HEK293 (cell line): Measurements from ENCODE around the gene BTBD16.

ENCODE experiments used
- ATF2 ChIP-seq: fragments of 450-650 bp; formaldehyde crosslinking; IDR thresholded peaks from 2 replicates; pipeline ENCODE4 v1.5.1; 2016; ENCODE audit warnings: missing biosample characterization, missing genetic modification characterization, low read depth
- CTCF ChIP-seq: fragments of 450-650 bp; formaldehyde crosslinking; IDR thresholded peaks from 2 replicates; pipeline ENCODE4 v1.5.1; 2016; ENCODE audit warnings: missing biosample characterization, missing genetic modification characterization
- SALL2 ChIP-seq: fragments of 450-650 bp; formaldehyde crosslinking; IDR thresholded peaks from 2 replicates; pipeline ENCODE4 v1.5.0; 2017; ENCODE audit warnings: missing biosample characterization, mild to moderate bottlenecking, missing genetic modification characterization, borderline replicate concordance
- ZNF398 ChIP-seq: fragments of 450-650 bp; formaldehyde crosslinking; IDR thresholded peaks from 2 replicates; pipeline ENCODE4 v1.5.1; 2017; ENCODE audit warnings: missing biosample characterization, missing genetic modification characterization
- ZNF624 ChIP-seq: fragments of 450-650 bp; formaldehyde crosslinking; IDR thresholded peaks from 2 replicates; pipeline ENCODE4 v1.5.1; 2017; ENCODE audit warnings: missing biosample characterization, missing genetic modification characterization

DNA sequence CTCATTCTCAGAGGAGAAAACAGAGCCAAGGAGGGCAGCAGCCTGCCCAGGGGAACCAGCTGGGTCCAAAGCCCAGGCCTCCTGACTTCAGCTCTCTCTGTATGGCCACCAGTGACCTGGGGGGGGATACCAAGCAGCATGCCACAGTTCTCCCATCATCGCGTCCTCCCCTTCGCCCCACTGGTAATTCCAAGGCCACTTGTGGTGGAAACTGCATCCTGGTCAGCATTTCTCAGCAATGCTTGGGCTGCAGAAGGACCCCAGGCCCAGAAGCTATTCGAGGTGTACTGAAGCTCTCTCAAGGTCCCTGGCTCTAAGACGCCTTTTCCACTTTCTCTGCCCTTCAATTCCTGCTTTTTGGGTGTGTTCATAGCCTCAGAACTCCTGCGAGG lies 27.1 kb downstream of the BTBD16 start:
- TF ChIP-seq CTCF: no peak
- TF ChIP-seq ZNF398: no peak
- no peak for TF ChIP-seq ZNF624 (tag by site-specific recombination)
- TF ChIP-seq ATF2: no peak
- TF ChIP-seq SALL2 (tag by site-specific recombination): no peak
